Fibroblast of lung (primary cell): ENCODE data around the gene OR10H3. TPM values are rescaled to one million over a fixed set of nuclear protein-coding genes. Genes with fewer than 3 reads are reported as not detected.
"Not testable (repeated sequence)": the region's sequence is repeated elsewhere in the genome, so short reads cannot be mapped to it uniquely, and the experiment has no call there.

Experiments used
- DNase-seq, 2 donors: peaks; one replicate each; pipeline versions ENCODE4 v3.0.0 to v3.0.0-alpha.2; 2010; ENCODE audit warnings: low read depth in 2 of 2
- H2AFZ ChIP-seq: 2 replicates; pipeline ENCODE4 v1.5.1; 2012; ENCODE audit warnings: low read length, control low read depth, inconsistent platforms
- H3K27ac ChIP-seq: 2 replicates; pipeline ENCODE4 v1.5.1; 2011; ENCODE audit warnings: low read length, control low read depth; ENCODE audit not compliant: insufficient read depth
- H3K27me3 ChIP-seq: 2 replicates; pipeline ENCODE4 v1.5.1; 2011; ENCODE audit warnings: mild to moderate bottlenecking, low read length; ENCODE audit not compliant: control insufficient read depth, insufficient read depth
- H3K36me3 ChIP-seq: 2 replicates; pipeline ENCODE4 v1.5.1; 2011; ENCODE audit warnings: low read length; ENCODE audit not compliant: control insufficient read depth, insufficient read depth
- H3K4me1 ChIP-seq: 2 replicates; pipeline ENCODE4 v1.5.1; 2011; ENCODE audit warnings: low read length; ENCODE audit not compliant: control insufficient read depth, insufficient read depth; ENCODE audit errors: extremely low read depth
- H3K4me2 ChIP-seq: 2 replicates; pipeline ENCODE4 v1.5.1; 2011; ENCODE audit warnings: low read length, control low read depth; ENCODE audit not compliant: insufficient read depth; ENCODE audit errors: extremely low read depth
- H3K4me3 ChIP-seq, 4 experiments: fragments of 200-600 bp in 1 of 4; sonication (generic) in 1 of 4; replicated peaks in 1 of 4; 2 replicates each; pipeline ENCODE4 v1.5.1; 2011 to 2016; ENCODE audit warnings: low read length in 4 of 4, low read depth in 3 of 4, mild to moderate bottlenecking in 3 of 4, control low read depth in 2 of 4, inconsistent platforms in 1 of 4, mixed read lengths in 1 of 4; ENCODE audit not compliant: insufficient read depth in 1 of 4; ENCODE audit errors: control extremely low read depth in 1 of 4
- H3K79me2 ChIP-seq: 2 replicates; pipeline ENCODE4 v1.5.1; 2012; ENCODE audit warnings: mild to moderate bottlenecking, low read length, inconsistent platforms; ENCODE audit not compliant: control insufficient read depth, insufficient read depth
- H3K9ac ChIP-seq: 2 replicates; pipeline ENCODE4 v1.5.1; 2011; ENCODE audit warnings: mild to moderate bottlenecking, low read length, control low read depth; ENCODE audit not compliant: insufficient read depth
- H3K9me3 ChIP-seq: 2 replicates; pipeline ENCODE4 v1.5.1; 2012; ENCODE audit warnings: low read depth, low read length; ENCODE audit not compliant: control insufficient read depth, insufficient read depth
- H4K20me1 ChIP-seq: 2 replicates; pipeline ENCODE4 v1.5.1; 2011; ENCODE audit warnings: low read length; ENCODE audit not compliant: control insufficient read depth, insufficient read depth; ENCODE audit errors: extremely low read depth
- CTCF ChIP-seq, 2 donors: IDR thresholded peaks in 1 of 2; conservative IDR thresholded peaks in 1 of 2; 1 replicate in 1 of 2; 2 replicates in 1 of 2; pipeline ENCODE4 v1.5.1; 2011 to 2012; ENCODE audit warnings: low read length in 2 of 2, control low read depth in 1 of 2, inconsistent platforms in 1 of 2, low read depth in 1 of 2, mild to moderate bottlenecking in 1 of 2
- EZH2 ChIP-seq: IDR thresholded peaks from 2 replicates; pipeline ENCODE4 v1.5.1; 2012; ENCODE audit warnings: low read length, control low read depth, mild to moderate bottlenecking; ENCODE audit errors: missing control alignments
- polyA plus RNA-seq, 2 donors: library from polyadenylated mRNA; depleted of rRNA in 1 of 2; stranded (reverse) in 1 of 2; unstranded in 1 of 2; fragments of >200 nt; gene quantifications; 2 replicates each; pipeline ENCODE4 v1.2.1, GENCODE V29; 2011 to 2012; ENCODE audit warnings: missing spikeins in 1 of 2
- total RNA-seq: library from RNA; depleted of rRNA; stranded (reverse); fragments of >200 nt; gene quantifications from 2 replicates; pipeline ENCODE4 v1.2.1, GENCODE V29; 2014

The OR10H3 gene
- total and polyA plus RNA-seq, 2 donors (not counting 1 experiment from before 2014, with no cell fraction given): not detected

GRCh38 chr19:15782211-15782610 lies 44.4 kb downstream of the OR10H3 start:
- Histone ChIP-seq H3K9me3 (no peaks in the 10 kb centered on the region), H3K27me3 (no peaks in the 10 kb centered on the region), H3K36me3 (no peaks in the 10 kb centered on the region), H3K27ac (no peak overlapping the region), H3K4me2 (no peak overlapping the region), H4K20me1 (no peaks in the 10 kb centered on the region), H2AFZ (no peak overlapping the region), H3K4me3 (no peak overlapping the region), H3K4me1 (no peaks in the 10 kb centered on the region), H3K9ac (no peak overlapping the region), H3K79me2 (no peaks in the 10 kb centered on the region)
- no peak for TF ChIP-seq EZH2
- TF ChIP-seq CTCF (conservative IDR thresholded peaks at IDR 0.05 in 1 of 2, IDR thresholded peaks at IDR 0.05 in 1 of 2; ENCODE audit: low read depth in 1 of 2, low read length in 2 of 2): no peak
- no peak for DNase-seq

GRCh38 chr19:15782896-15783295 lies 45.1 kb downstream of the OR10H3 start:
- H3K9me3 ChIP-seq, H3K79me2 ChIP-seq, H3K27me3 ChIP-seq, H3K4me3 ChIP-seq, H2AFZ ChIP-seq, DNase-seq, H3K4me1 ChIP-seq, H4K20me1 ChIP-seq, H3K27ac ChIP-seq, H3K36me3 ChIP-seq, H3K4me2 ChIP-seq, H3K9ac ChIP-seq: not testable (repeated sequence)

- Histone ChIP-seq H3K4me3 (no peak within 1 kb of the TSS), H3K4me2 (no peak within 1 kb of the TSS), H3K27me3 (no peaks in the 10 kb centered on the region), H3K36me3 (no peaks in the 10 kb centered on the region), H4K20me1 (no peaks in the 10 kb centered on the region), H3K9ac (no peak within 1 kb of the TSS), H3K79me2 (no peaks in the 10 kb centered on the region), H3K9me3 (no peaks in the 10 kb centered on the region), H2AFZ (no peak within 1 kb of the TSS), H3K4me1 (no peaks in the 10 kb centered on the region), H3K27ac (no peak within 1 kb of the TSS)
- TF ChIP-seq CTCF (conservative IDR thresholded peaks at IDR 0.05 in 1 of 2, IDR thresholded peaks at IDR 0.05 in 1 of 2; ENCODE audit: low read depth in 1 of 2, low read length in 2 of 2): no peak
- DNase-seq: no peak
Observed at GRCh38 chr19:15787611-15788155, 49.9 kb downstream of the OR10H3 start, which contains the start of gene OR10H5. Gene OR10H5 (plus strand): TSS chr19:15787661. CDS start chr19:15794049, 6,388 bp downstream.
